ENCODE data around the gene BRCA1.

- no peak for TF ChIP-seq CTCF (IDR thresholded peaks at IDR 0.05)
- TF ChIP-seq POLR2A (IDR thresholded peaks at IDR 0.05): no peak
Measured at GRCh38 chr17:43031666-43032065, 93.5 kb downstream of the BRCA1 start.

All from thyroid gland (tissue), 4 donors.